GM12878 (cell line): Measurements from ENCODE around the gene NBR1. TPM values are rescaled to one million over a fixed set of nuclear protein-coding genes. Genes with fewer than 3 reads are reported as not detected.

Experiments
- ATAC-seq: fragments of 200-7000 bp; cut with Tn5 transposase; 3 replicates; pipeline ENCODE4 v1.9.1; 2020; ENCODE audit warnings: mild to moderate bottlenecking, moderate library complexity
- BruUV-seq: library from RNA; stranded (reverse); fragments of 400-500 nt; replicated peaks from 2 replicates; lab custom pipeline; 2021; lab: Mats Ljungman, UMichigan
- CTCF ChIA-PET: fragments of 300-600 bp; sonication (Branson Sonifier 250); formaldehyde crosslinking; extraction: SDS; loops from one replicate; lab custom pipeline; 2021; ENCODE audit warnings: inconsistent platforms; lab: Yijun Ruan, JAX
- POLR2A ChIA-PET: fragments of 350-600 bp; formaldehyde crosslinking; extraction: SDS; loops from one replicate; lab custom pipeline; 2021; ENCODE audit warnings: inconsistent platforms; lab: Charles Lee
- RAD21 ChIA-PET: fragments of 300-600 bp; sonication (Branson Sonifier 250); formaldehyde crosslinking; loops from one replicate; lab custom pipeline; 2023; ENCODE audit warnings: antibody characterized with exemption; ENCODE audit not compliant: unreplicated experiment; lab: Charles Lee
- SMC1A ChIA-PET: fragments of 300-600 bp; sonication (Branson Sonifier 250); formaldehyde crosslinking; loops from one replicate; lab custom pipeline; 2023; ENCODE audit not compliant: unreplicated experiment, uncharacterized antibody; lab: Charles Lee
- DNase-seq: peaks from one replicate; pipeline ENCODE4 v3.0.0-alpha.2; 2011; ENCODE audit warnings: low read depth, low spot score
- FAIRE-seq: peaks from 3 replicates; lab custom pipeline; 2011; peaks lifted over from hg19 to GRCh38; lab: Jason Lieb, UNC
- H2AFZ ChIP-seq: 2 replicates; pipeline ENCODE4 v1.6.0; 2011; ENCODE audit warnings: low read depth, low read length, control low read depth; ENCODE audit not compliant: control insufficient read depth
- H3K27ac ChIP-seq: 2 replicates; pipeline ENCODE4 v1.5.1; 2011; ENCODE audit warnings: control low read depth; ENCODE audit not compliant: control insufficient read depth, insufficient read depth
- H3K27me3 ChIP-seq, 2 experiments: replicated peaks in 1 of 2; 2 replicates each; pipeline versions ENCODE4 v1.6.0 to v1.6.1; 2011; ENCODE audit warnings: low read length in 1 of 2; ENCODE audit not compliant: control insufficient read depth in 2 of 2, insufficient read depth in 2 of 2
- H3K36me3 ChIP-seq, 2 experiments: 2 replicates each; pipeline ENCODE4 v1.5.1; 2011; ENCODE audit warnings: low read length in 1 of 2; ENCODE audit not compliant: control insufficient read depth in 2 of 2, insufficient read depth in 2 of 2
- H3K4me1 ChIP-seq: 2 replicates; pipeline ENCODE4 v1.6.1; 2011; ENCODE audit warnings: mild to moderate bottlenecking, low read length, moderate library complexity, mixed read lengths; ENCODE audit not compliant: control insufficient read depth, insufficient read depth
- H3K4me2 ChIP-seq: 2 replicates; pipeline ENCODE4 v1.6.0; 2011; ENCODE audit warnings: control low read depth; ENCODE audit not compliant: control insufficient read depth, insufficient read depth
- H3K4me3 ChIP-seq: fragments of 200-600 bp; sonication (generic); 2 replicates; pipeline ENCODE4 v1.5.1; 2016
- H3K79me2 ChIP-seq: 2 replicates; pipeline ENCODE4 v1.6.0; 2011; ENCODE audit warnings: low read length; ENCODE audit not compliant: control insufficient read depth, insufficient read depth
- H3K9ac ChIP-seq: 2 replicates; pipeline ENCODE4 v1.8.0; 2011; ENCODE audit warnings: low read length, control low read depth, mixed read lengths; ENCODE audit not compliant: control insufficient read depth, insufficient read depth
- H3K9me3 ChIP-seq: replicated peaks from 3 replicates; pipeline ENCODE4 v1.5.1; 2011; ENCODE audit warnings: mild to moderate bottlenecking, low read length; ENCODE audit not compliant: control insufficient read depth, insufficient read depth
- H4K20me1 ChIP-seq: 2 replicates; pipeline ENCODE4 v1.6.0; 2011; ENCODE audit not compliant: control insufficient read depth, insufficient read depth
- ELK1 ChIP-seq: IDR thresholded peaks from 2 replicates; pipeline ENCODE4 v1.6.1; 2012; ENCODE audit warnings: low read depth, low read length, improper control_type of control experiment
- EP300 ChIP-seq, 2 experiments: fragments of 150-350 bp in 1 of 2; IDR thresholded peaks; 2 replicates each; pipeline ENCODE4 v1.6.1; 2011 to 2012; ENCODE audit warnings: low read depth in 2 of 2, low read length in 2 of 2, borderline replicate concordance in 1 of 2, improper control_type of control experiment in 1 of 2, inconsistent platforms in 1 of 2; ENCODE audit not compliant: control insufficient read depth in 1 of 2
- GATAD2B ChIP-seq: fragments of 450-650 bp; conservative IDR thresholded peaks from 2 replicates; pipeline ENCODE4 v1.6.1; 2017; ENCODE audit warnings: low read depth, mild to moderate bottlenecking, moderate library complexity
- KLF5 ChIP-seq: fragments of 450-650 bp; IDR thresholded peaks from 2 replicates; pipeline ENCODE4 v1.6.1; 2014; ENCODE audit warnings: mild to moderate bottlenecking; ENCODE audit not compliant: partially characterized antibody
- MEF2A ChIP-seq: IDR thresholded peaks from 2 replicates; pipeline ENCODE4 v1.6.1; 2011; ENCODE audit warnings: low read depth, mild to moderate bottlenecking, low read length, moderate library complexity; ENCODE audit not compliant: insufficient read depth
- NBN ChIP-seq: fragments of 450-650 bp; IDR thresholded peaks from 2 replicates; pipeline ENCODE4 v1.6.1; 2016
- RB1 ChIP-seq: fragments of 450-650 bp; formaldehyde crosslinking; IDR thresholded peaks from 2 replicates; pipeline ENCODE4 v1.6.1; 2017; ENCODE audit warnings: mild to moderate bottlenecking, borderline replicate concordance
- REST ChIP-seq: IDR thresholded peaks from 2 replicates; pipeline ENCODE4 v1.6.1; 2012; ENCODE audit warnings: mild to moderate bottlenecking, low read depth, low read length
- SREBF1 ChIP-seq: IDR thresholded peaks from 2 replicates; pipeline ENCODE4 v1.6.1; 2012; ENCODE audit warnings: mild to moderate bottlenecking, low read length
- WRNIP1 ChIP-seq: IDR thresholded peaks from 2 replicates; pipeline ENCODE4 v1.6.1; 2011; ENCODE audit warnings: low read depth, low read length, improper control_type of control experiment, borderline replicate concordance
- ZZZ3 ChIP-seq: IDR thresholded peaks from 2 replicates; pipeline ENCODE4 v1.6.1; 2011; ENCODE audit warnings: low read depth; ENCODE audit not compliant: control insufficient read depth, insufficient read length
- WGBS: methylation state at CpG from one replicate; pipeline ENCODE4 v1.1.6; 2016; ENCODE audit warnings: low lambda C conversion rate; ENCODE audit not compliant: insufficient replicate concordance, insufficient coverage; ENCODE audit errors: missing lambda C conversion rate; 5-methylcytosine and 5-hydroxymethylcytosine counted together
- in situ Hi-C: fragments of 300-500 bp; cut with MboI; formaldehyde crosslinking; loops from 9 replicates; pipeline ENCODE4 v1.14.3; 2018; ENCODE audit warnings: mixed read lengths
- intact Hi-C: fragments of 100-400 bp; cut with micrococcal nuclease; formaldehyde crosslinking; loops from one replicate; pipeline ENCODE4 v1.14.2; 2022; ENCODE audit not compliant: unreplicated experiment
- polyA plus RNA-seq, 11 experiments: library from polyadenylated mRNA; depleted of rRNA in 4 of 11; unstranded in 6 of 11; stranded (reverse) in 5 of 11; fragments of >200 nt; fragmentation: Nextera tagmentation in 4 of 11; fragmentation: Illumina TruSeq in 1 of 11; extraction: Ambion mirVana in 4 of 11; extraction: Trizol in 1 of 11; gene quantifications; 1 replicate in 1 of 11; 2 replicates in 10 of 11; pipeline versions ENCODE4 v1.2.1 to v1.2.3, GENCODE V29; 2011 to 2016; ENCODE audit warnings: inconsistent platforms in 2 of 11, missing spikeins in 2 of 11, low read depth in 1 of 11
- total RNA-seq, 4 experiments: library from RNA; depleted of rRNA in 3 of 4; stranded (reverse); fragments of >200 nt in 3 of 4; fragmentation: Illumina TruSeq in 1 of 4; extraction: Trizol in 1 of 4; gene quantifications; 2 replicates each; pipeline versions ENCODE4 v1.2.1 to v1.2.3, GENCODE V29; 2013 to 2021
- TF ChIP-seq, protein P1 (sequence below): fragments of 450-650 bp; IDR thresholded peaks from 2 replicates; pipeline ENCODE4 v1.6.1; 2018; ENCODE audit warnings: mild to moderate bottlenecking, low read depth, moderate library complexity; ENCODE audit not compliant: partially characterized antibody
- TF ChIP-seq, protein P2 (sequence below): fragments of 450-650 bp; IDR thresholded peaks from 2 replicates; pipeline ENCODE4 v1.6.1; 2017; ENCODE audit warnings: low read depth, mild to moderate bottlenecking, moderate library complexity

NBR1 gene
- total and polyA plus RNA-seq, 10 of the 15 experiments (the other 5 are each of a cell fraction or from before 2014, with no cell fraction given), result 3.5 to 55.2 (median 28.2) TPM

DNA sequence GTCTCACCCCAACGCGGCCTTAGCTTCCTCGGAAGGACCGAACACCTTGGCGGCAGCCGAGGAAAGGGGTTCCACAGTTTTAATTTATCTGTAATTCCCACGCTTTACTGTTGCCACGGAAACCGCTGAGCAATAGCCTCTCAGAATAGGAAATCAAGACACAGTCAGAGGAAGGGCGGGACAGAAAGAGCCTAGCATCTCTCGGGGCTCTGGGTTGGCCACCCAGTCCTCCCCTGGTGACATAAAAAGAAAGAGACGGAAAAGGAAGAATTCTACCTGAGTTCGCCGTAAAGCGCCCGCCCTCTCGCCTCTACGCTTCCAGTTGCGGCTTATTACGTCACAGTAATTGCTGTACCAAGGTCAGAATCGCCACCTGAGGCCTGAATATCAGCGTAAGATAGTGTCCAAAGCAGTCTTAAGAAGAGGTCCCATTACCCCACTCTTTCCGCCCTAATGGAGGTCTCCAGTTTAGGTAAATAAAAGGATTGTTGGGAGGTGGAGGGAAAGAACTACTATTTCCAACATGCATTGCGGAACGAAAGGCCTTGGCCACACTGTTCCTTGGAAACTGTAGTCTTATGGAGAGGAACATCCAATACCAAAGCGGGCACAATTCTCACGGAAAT, 761 bp upstream of the NBR1 start:
- ChIA-PET CTCF (interaction anchor here (1.0 kb wide), 1 partner anchor 164 kb away, joined by 7 read pairs; the partner anchor contains the start of gene IFI35), POLR2A (interaction anchor here (0.6 to 0.7 kb wide), 2 partner anchors 44 to 148 kb away, joined by 3 read pairs; partner anchors contain the start of gene VAT1), RAD21 (interaction anchor here (0.9 kb wide), 1 partner anchor 146 kb away, joined by 9 read pairs; the partner anchor contains the start of gene RND2), SMC1A (no interaction called here)
- Histone ChIP-seq H3K36me3 (no peaks in the 10 kb centered on the region), H3K79me2 (peaks cover 30% of the 10 kb centered on the region), H3K4me2 (peak overlapping the region; percentile 99), H4K20me1 (no peaks in the 10 kb centered on the region), H3K4me1 (no peaks in the 10 kb centered on the region), H3K4me3 (peak overlapping the region; percentile 78), H3K9ac (peak overlapping the region; percentile 93), H3K27ac (peak overlapping the region; percentile 96), H3K27me3 (no peaks in the 10 kb centered on the region), H3K9me3 (no peaks in the 10 kb centered on the region), H2AFZ (peak overlapping the region; percentile 96)
- TSS peak; percentile 84 for BruUV-seq
- ATAC-seq (peak; percentile 89), DNase-seq (peak; percentile 85), FAIRE-seq (peak; percentile 98)
- WGBS, result 1% methylated on average over 27 of the region's 27 CpGs
- in situ Hi-C loops, result loop anchor here (5.0 kb wide), 1 partner anchor 37 kb away; no protein-coding TSS in a partner anchor
- intact Hi-C loops, result no loop called here
- TF ChIP-seq REST (no peak), GATAD2B (no peak), KLF5 (no peak), RB1 (peak; percentile 44; the same call in 1 of the 2 replicates), NBN (peak; percentile 87), ELK1 (no peak; the same call in 1 of the 2 replicates), EP300 (IDR thresholded peaks at IDR 0.05; ENCODE audit: borderline replicate concordance in 1 of 2, control insufficient read depth in 1 of 2, low read depth in 2 of 2, low read length in 2 of 2) (no peak), ZZZ3 (no peak), WRNIP1 (no peak), SREBF1 (no peak), MEF2A (no peak)
- TF ChIP-seq, protein P1, sequence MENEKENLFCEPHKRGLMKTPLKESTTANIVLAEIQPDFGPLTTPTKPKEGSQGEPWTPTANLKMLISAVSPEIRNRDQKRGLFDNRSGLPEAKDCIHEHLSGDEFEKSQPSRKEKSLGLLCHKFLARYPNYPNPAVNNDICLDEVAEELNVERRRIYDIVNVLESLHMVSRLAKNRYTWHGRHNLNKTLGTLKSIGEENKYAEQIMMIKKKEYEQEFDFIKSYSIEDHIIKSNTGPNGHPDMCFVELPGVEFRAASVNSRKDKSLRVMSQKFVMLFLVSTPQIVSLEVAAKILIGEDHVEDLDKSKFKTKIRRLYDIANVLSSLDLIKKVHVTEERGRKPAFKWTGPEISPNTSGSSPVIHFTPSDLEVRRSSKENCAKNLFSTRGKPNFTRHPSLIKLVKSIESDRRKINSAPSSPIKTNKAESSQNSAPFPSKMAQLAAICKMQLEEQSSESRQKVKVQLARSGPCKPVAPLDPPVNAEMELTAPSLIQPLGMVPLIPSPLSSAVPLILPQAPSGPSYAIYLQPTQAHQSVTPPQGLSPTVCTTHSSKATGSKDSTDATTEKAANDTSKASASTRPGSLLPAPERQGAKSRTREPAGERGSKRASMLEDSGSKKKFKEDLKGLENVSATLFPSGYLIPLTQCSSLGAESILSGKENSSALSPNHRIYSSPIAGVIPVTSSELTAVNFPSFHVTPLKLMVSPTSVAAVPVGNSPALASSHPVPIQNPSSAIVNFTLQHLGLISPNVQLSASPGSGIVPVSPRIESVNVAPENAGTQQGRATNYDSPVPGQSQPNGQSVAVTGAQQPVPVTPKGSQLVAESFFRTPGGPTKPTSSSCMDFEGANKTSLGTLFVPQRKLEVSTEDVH, result peak; percentile 88
- TF ChIP-seq, protein P2, sequence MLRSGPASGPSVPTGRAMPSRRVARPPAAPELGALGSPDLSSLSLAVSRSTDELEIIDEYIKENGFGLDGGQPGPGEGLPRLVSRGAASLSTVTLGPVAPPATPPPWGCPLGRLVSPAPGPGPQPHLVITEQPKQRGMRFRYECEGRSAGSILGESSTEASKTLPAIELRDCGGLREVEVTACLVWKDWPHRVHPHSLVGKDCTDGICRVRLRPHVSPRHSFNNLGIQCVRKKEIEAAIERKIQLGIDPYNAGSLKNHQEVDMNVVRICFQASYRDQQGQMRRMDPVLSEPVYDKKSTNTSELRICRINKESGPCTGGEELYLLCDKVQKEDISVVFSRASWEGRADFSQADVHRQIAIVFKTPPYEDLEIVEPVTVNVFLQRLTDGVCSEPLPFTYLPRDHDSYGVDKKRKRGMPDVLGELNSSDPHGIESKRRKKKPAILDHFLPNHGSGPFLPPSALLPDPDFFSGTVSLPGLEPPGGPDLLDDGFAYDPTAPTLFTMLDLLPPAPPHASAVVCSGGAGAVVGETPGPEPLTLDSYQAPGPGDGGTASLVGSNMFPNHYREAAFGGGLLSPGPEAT, result peak; percentile 49
